IPS-20b (cell line): Measurements from ENCODE around the gene TMPRSS7.

ENCODE experiments used
- H3K27ac ChIP-seq: one replicate; pipeline ENCODE4 v1.5.1; 2013; ENCODE audit warnings: low read length
- H3K27me3 ChIP-seq: 2 replicates; pipeline ENCODE4 v1.6.1; 2013; ENCODE audit warnings: mild to moderate bottlenecking, low read length, inconsistent platforms; ENCODE audit not compliant: insufficient read depth
- H3K36me3 ChIP-seq: 2 replicates; pipeline ENCODE4 v1.6.1; 2013; ENCODE audit warnings: low read depth, mild to moderate bottlenecking, inconsistent platforms, low read length, moderate library complexity; ENCODE audit not compliant: insufficient read depth
- H3K4me1 ChIP-seq: 2 replicates; pipeline ENCODE4 v1.6.1; 2013; ENCODE audit warnings: mild to moderate bottlenecking, control low read depth, inconsistent platforms, low read length, moderate library complexity; ENCODE audit not compliant: insufficient read depth
- H3K4me3 ChIP-seq: 2 replicates; pipeline ENCODE4 v1.5.1; 2013; ENCODE audit warnings: mild to moderate bottlenecking, low read length, inconsistent platforms
- H3K9ac ChIP-seq: 2 replicates; pipeline ENCODE4 v1.6.1; 2013; ENCODE audit warnings: low read depth, mild to moderate bottlenecking, inconsistent platforms, low read length, moderate library complexity
- H3K9me3 ChIP-seq: 2 replicates; pipeline ENCODE4 v1.6.1; 2013; ENCODE audit warnings: mild to moderate bottlenecking, low read depth, low read length, inconsistent platforms; ENCODE audit not compliant: insufficient read depth

Gene TMPRSS7

DNA sequence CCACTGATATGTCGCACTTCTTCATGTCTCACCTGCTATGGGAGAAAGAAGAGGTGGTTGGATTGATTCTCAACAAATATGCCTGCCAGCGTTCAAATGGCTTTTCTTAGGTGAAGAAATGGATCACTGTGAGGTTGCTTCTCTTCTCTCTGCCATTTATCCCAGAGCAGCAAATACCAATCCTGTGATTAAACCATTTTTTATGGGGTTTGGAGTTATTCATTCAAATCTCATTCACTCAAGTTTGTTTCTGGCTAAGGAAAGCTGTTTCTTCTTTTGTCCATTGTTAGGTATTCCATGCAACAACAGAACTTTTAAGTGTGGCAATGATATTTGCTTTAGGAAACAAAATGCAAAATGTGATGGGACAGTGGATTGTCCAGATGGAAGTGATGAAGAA lies 39.5 kb downstream of the TMPRSS7 start:
- Histone ChIP-seq H3K9me3 (no peaks in the 10 kb centered on the region), H3K9ac (no peak overlapping the region), H3K4me3 (no peak overlapping the region), H3K36me3 (no peaks in the 10 kb centered on the region), H3K27me3 (no peaks in the 10 kb centered on the region), H3K4me1 (peaks cover 4% of the 10 kb centered on the region; the same call in 1 of the 2 replicates), H3K27ac (no peak overlapping the region)

GRCh38 chr3:112074616-112075497 lies 40.3 kb downstream of the TMPRSS7 start:
- no peaks in the 10 kb centered on the region for H3K36me3 ChIP-seq
- no peaks in the 10 kb centered on the region for H3K9me3 ChIP-seq
- H3K9ac ChIP-seq = no peak overlapping the region
- no peaks in the 10 kb centered on the region for H3K27me3 ChIP-seq
- peaks cover 4% of the 10 kb centered on the region; the same call in 1 of the 2 replicates for H3K4me1 ChIP-seq
- H3K27ac ChIP-seq = no peak overlapping the region
- no peak overlapping the region for H3K4me3 ChIP-seq

- Histone ChIP-seq H3K27me3 (no peaks in the 10 kb centered on the region), H3K27ac (no peak overlapping the region), H3K9ac (no peak overlapping the region), H3K4me1 (peaks cover 4% of the 10 kb centered on the region; the same call in 1 of the 2 replicates), H3K4me3 (no peak overlapping the region), H3K36me3 (no peaks in the 10 kb centered on the region), H3K9me3 (no peaks in the 10 kb centered on the region)
Observed at GRCh38 chr3:112078125-112079083, 43.9 kb downstream of the TMPRSS7 start.

DNA sequence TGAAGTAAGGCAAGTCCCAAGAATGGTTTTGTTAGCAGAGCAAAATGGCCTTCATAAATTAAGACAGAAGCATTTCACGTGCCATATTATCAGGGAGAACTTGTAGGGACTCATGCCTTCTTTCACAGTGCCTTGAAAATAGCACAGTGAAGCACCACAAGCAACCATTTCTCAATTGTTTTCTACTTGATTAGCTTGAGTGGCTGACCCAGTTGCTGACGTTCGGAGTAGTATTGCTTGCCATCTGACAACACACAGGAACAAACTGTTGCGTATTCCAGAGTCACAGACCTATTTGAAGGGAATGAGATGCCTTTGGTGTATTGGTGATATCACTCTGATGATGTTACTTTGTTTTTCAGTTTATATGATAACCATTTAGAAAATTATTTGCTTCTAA lies 48.7 kb downstream of the TMPRSS7 start:
- Histone ChIP-seq H3K4me3 (no peak overlapping the region), H3K27ac (no peak overlapping the region), H3K4me1 (peaks cover 10% of the 10 kb centered on the region), H3K9me3 (no peaks in the 10 kb centered on the region), H3K9ac (no peak overlapping the region), H3K36me3 (no peaks in the 10 kb centered on the region), H3K27me3 (peaks cover 31% of the 10 kb centered on the region)

DNA sequence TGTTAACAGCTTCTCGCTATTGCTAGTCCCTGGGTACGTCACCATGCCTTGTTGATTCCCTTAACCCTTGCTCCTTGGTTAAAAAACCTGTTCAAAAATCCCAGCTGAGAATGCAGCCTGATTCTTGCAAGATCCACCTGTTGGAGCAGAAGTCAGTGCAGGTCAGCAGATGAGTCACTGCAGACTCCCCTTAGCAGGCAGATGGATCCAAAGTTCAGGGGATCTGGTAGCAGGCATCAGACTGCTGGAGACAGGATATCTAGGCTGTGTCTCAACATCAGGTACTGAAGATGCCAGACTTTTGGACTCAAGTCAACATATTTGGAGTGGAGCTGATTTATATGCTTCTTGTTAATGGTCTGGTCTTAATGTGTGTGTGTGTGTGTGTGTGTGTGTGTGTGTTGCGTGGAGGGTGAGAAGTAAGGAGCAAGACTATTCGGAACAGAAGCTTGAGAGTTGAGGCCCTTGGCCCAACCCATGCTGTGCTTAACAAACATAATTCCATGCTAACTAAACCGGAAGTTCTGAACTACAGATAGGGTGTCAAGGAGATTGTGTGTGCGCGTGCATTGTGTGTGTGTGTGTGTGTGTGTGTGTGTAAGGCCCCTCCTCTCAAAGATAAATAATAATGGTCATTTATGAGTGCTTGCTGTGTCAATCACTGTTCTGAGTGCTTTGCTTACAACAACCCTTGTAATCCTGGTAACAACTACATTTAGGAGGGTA lies 50.6 kb downstream of the TMPRSS7 start:
- Histone ChIP-seq H3K27ac (no peak overlapping the region), H3K9ac (no peak overlapping the region), H3K4me3 (peak overlapping the region; percentile 89; the same call in 1 of the 2 replicates), H3K27me3 (peaks cover 31% of the 10 kb centered on the region), H3K9me3 (no peaks in the 10 kb centered on the region), H3K36me3 (no peaks in the 10 kb centered on the region), H3K4me1 (peaks cover 10% of the 10 kb centered on the region)

DNA sequence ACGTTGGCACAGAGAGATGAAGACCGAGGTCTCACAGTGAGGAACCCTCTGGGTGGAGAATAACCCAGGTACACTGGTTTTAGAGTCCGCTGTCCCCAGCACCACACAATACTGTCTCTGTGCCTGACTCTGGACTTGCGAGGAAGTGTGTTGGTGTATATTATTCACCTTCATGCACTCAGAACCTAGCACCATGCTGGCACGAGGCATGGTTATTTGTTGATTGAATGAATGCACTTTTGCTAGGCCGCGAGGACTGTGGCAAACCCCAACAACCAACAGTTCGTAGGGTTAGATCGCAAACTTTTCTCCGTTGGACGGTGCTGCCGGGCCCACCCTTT lies 51.2 kb downstream of the TMPRSS7 start:
- H3K27ac ChIP-seq = no peak overlapping the region
- peak overlapping the region; percentile 47; the same call in 1 of the 2 replicates for H3K9ac ChIP-seq
- H3K4me3 ChIP-seq = peak overlapping the region; percentile 89

GRCh38 chr3:112086076-112086854 lies 51.7 kb downstream of the TMPRSS7 start, which contains the start of gene C3orf52:
Gene C3orf52, plus strand, starts transcription at chr3:112086389. Its CDS starts 19 bp downstream, at chr3:112086408.
- Histone ChIP-seq H3K9ac (peak within 1 kb of the TSS; percentile 75; the same call in 1 of the 2 replicates), H3K4me1 (peaks cover 10% of the 10 kb centered on the region), H3K27me3 (peaks cover 31% of the 10 kb centered on the region), H3K4me3 (peak within 1 kb of the TSS; percentile 89), H3K36me3 (no peaks in the 10 kb centered on the region), H3K27ac (no peak within 1 kb of the TSS), H3K9me3 (no peaks in the 10 kb centered on the region)

More for the DNA sequence above, 51.2 kb downstream of the TMPRSS7 start:
- H3K9me3 ChIP-seq = no peaks in the 10 kb centered on the region
- peaks cover 31% of the 10 kb centered on the region for H3K27me3 ChIP-seq
- peaks cover 10% of the 10 kb centered on the region for H3K4me1 ChIP-seq
- H3K36me3 ChIP-seq = no peaks in the 10 kb centered on the region

DNA sequence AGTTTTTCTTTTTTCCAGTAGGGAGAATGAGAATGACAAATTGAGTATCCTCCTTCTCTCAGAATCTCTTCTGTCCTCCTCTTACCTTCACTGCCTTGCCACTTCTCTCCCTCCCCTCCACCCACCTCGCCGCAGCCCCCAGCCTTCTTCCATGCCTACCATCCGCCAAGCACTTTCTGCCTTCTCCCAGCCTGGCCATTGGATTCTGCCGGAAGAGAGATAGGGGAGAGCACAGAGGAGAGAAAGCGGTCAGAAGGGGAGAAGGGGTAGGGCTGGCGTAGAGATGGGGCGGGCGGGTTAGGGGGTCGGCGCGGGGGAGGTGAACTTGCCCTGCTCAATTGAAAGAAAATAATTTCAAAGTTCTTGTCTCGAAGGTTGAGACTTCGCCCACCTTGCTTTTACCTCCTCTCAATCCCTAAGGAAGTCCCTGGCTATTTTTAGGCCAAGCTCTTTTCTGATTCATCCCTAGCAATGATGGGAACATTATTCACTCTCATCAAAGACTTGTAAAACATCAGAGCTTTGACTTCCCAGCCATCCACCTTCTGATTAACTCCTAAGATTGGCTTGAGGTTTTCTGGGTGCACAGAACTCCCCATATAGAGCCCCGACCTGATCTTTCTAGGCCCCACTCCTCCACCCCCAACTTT lies 52.5 kb downstream of the TMPRSS7 start:
- H3K9me3 ChIP-seq = no peaks in the 10 kb centered on the region
- peak overlapping the region; percentile 75; the same call in 1 of the 2 replicates for H3K9ac ChIP-seq
- H3K36me3 ChIP-seq = no peaks in the 10 kb centered on the region
- H3K4me1 ChIP-seq = peaks cover 10% of the 10 kb centered on the region
- H3K27me3 ChIP-seq = peaks cover 31% of the 10 kb centered on the region
- no peak overlapping the region for H3K27ac ChIP-seq
- peak overlapping the region; percentile 89 for H3K4me3 ChIP-seq

DNA sequence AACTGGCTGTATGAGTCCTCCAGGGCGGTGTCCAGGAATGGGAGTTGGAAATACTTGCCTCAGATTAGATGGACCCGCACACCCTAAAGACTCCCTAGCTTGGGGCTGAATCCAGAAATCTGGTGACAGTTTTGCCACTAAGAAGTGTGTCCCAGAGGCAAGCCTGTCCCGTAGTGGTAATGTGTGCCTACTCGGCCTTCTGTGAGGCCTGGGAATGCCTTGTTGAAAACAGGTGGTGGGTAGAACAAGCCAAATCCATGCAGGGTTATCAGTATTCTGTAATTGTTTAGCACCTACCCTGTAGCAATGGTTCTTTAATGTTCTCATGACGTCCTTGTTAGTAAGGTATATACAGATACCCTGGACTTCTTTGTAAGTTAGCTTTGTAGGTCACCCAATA lies 53.2 kb downstream of the TMPRSS7 start:
- Histone ChIP-seq H3K4me3 (peak overlapping the region; percentile 89; the same call in 1 of the 2 replicates), H3K9me3 (no peaks in the 10 kb centered on the region)

DNA sequence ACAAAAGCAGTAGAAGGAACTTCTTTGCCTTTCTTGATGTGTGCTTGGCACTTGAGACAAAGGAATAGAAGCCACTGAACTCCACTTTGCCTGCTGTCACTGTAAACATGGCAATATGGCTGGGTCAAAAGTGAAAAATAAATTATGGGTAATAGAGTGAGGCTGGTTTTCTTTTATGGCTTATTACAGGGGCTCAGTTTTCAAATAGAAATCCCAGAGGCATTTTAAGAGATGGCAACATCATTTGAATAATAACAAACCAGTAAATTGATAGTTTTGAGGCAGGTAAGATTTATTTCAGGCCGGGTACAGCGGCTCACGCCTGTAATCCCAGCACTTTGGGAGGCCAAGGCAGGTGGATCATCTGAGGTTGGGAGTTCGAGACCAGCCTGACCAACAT lies 54.4 kb downstream of the TMPRSS7 start:
- peaks cover 29% of the 10 kb centered on the region for H3K27me3 ChIP-seq
- H3K4me3 ChIP-seq = no peak overlapping the region
- H3K9me3 ChIP-seq = no peaks in the 10 kb centered on the region
- H3K36me3 ChIP-seq = no peaks in the 10 kb centered on the region
- H3K9ac ChIP-seq = no peak overlapping the region
- peaks cover 24% of the 10 kb centered on the region for H3K4me1 ChIP-seq
- no peak overlapping the region for H3K27ac ChIP-seq

More for the DNA sequence above, 53.2 kb downstream of the TMPRSS7 start:
- Histone ChIP-seq H3K36me3 (no peaks in the 10 kb centered on the region), H3K27me3 (peaks cover 31% of the 10 kb centered on the region), H3K27ac (no peak overlapping the region), H3K4me1 (peaks cover 17% of the 10 kb centered on the region), H3K9ac (no peak overlapping the region; the same call in 1 of the 2 replicates)
